ENCODE results near the gene KRT38.

The KRT38 gene

GRCh38 chr17:41440531-41441033 lies at the start of gene KRT38:
TSS of gene KRT38 (minus strand) at chr17:41440983. CDS start at chr17:41440921, 62 bp downstream.
- DNase-seq (ENCODE audit: low read depth in 2 of 2), result no peak

- no peak for DNase-seq (ENCODE audit: low read depth in 2 of 2)
These were observed 48.7 kb upstream of the KRT38 start, which contains the start of gene KRT36 for GRCh38 chr17:41489531-41489930. TSS of gene KRT36 (minus strand) at chr17:41489910. CDS start at chr17:41489864, 46 bp downstream.

DNA sequence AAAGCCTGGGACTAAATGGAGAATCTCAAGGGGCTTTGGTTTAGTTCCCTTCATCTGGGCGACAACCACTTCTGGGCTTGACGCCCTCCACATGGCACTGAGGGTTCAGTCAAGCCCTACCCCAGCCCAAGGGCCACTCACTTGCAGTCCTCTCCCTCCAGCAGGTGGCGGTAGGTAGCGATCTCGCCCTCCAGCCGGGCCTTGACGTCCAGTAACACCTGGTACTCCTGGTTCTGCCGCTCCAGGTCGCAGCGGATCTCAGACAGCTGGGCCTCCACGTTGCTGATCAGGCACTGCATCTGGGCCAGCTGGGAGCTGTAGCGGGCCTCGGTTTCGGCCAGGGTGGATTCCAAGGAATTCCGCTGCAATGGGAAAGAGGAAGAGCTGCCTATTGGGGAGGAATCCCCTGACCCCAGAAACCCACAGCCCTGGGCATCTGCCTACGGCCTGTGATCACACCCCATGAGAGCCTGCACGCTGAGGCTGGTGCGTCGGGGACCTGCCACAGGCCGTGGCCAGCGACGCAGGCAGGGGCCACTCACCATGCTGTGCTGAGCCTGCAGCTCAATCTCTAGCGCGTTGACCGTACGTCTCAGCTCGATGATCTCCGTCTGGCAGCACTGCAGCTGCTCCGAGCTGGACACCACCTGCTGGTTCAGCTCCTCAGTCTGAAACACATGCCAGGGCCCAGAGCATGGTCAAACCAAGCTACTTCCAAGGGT lies 46.2 kb upstream of the KRT38 start:
- DNase-seq (ENCODE audit: low read depth in 2 of 2), result no peak

DNA sequence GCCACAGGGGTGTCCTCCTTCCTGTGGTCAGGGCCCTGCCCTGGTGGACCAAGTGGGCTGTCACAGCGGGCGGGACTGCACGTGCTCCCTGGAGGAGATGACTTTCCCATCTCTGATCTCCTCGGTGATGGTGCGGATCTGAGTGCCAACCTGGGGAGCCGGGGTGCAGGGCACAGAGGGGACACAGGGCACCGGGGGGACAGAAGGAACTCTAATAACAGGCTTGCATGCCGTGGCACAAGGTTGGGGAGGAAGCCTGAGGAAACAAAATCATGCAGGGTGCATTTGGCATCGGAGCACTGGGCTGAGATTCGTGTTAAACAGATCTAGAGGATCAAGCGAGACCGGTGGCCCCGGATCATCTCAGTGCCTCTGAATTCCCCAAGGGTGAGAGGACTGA lies 45.5 kb upstream of the KRT38 start:
- no peak for DNase-seq (ENCODE audit: low read depth in 2 of 2)

DNA sequence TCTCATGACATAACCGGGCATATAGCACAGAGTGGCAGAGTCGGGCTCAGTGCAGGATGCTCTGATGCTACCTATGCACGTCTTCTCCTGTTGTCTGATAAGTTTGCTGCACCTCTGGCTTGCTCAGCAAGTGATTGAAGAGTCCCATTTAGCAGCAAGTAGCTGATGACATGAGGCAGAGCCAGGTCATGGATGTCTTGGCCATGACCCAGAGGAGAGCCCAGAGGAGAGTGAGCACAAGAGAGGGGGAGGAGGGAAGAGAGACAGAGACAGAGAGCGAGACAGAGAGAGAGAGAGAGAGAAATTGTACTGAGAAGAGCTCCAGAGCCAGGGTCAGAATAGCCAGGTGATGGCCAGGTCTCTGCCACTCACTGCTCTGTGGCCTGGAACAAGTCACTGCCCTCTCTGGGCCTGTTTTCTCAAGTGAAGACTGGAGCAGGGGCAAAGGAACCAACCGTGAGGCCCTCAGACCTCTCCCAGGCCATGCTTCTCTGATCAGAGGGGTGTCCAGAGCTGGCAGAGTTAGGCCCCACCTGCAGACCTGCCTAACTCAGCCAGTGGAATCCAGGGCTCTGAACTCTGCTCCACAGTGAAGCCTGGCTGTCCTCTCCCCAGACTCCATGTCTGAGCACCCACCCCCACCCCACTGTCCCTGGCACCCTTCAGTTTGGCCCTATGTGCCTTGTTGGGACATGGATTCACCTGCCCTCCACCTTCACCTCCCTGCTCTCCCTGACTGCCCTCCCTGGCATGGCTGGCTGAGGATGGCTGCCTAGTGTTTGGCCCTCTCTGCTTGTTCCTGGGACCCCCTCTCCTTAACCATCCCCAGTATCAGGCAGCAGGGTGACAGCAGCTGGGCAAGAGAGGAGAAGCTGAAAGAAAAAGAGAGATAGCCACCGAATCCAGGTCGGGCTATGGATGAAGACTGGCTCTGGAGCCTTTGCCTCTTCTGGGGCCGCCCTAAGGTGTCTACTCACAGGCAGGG lies 44.4 kb upstream of the KRT38 start:
- no peak for DNase-seq (ENCODE audit: low read depth in 2 of 2)

- DNase-seq (ENCODE audit: low read depth in 2 of 2), result no peak
These were observed 43.4 kb upstream of the KRT38 start for GRCh38 chr17:41483991-41484826.

GRCh38 chr17:41483531-41483930 lies 42.7 kb upstream of the KRT38 start:
- no peak for DNase-seq (ENCODE audit: low read depth in 2 of 2)

GRCh38 chr17:41481036-41481435 lies 40.3 kb upstream of the KRT38 start, which contains the start of gene KRT35:
TSS of gene KRT35 (minus strand) at chr17:41481151. CDS start at chr17:41481097, 54 bp downstream.
- DNase-seq (ENCODE audit: low read depth in 2 of 2), result no peak

- no peak for DNase-seq (ENCODE audit: low read depth in 2 of 2)
These were observed 39.8 kb upstream of the KRT38 start for GRCh38 chr17:41480581-41480980.

DNA sequence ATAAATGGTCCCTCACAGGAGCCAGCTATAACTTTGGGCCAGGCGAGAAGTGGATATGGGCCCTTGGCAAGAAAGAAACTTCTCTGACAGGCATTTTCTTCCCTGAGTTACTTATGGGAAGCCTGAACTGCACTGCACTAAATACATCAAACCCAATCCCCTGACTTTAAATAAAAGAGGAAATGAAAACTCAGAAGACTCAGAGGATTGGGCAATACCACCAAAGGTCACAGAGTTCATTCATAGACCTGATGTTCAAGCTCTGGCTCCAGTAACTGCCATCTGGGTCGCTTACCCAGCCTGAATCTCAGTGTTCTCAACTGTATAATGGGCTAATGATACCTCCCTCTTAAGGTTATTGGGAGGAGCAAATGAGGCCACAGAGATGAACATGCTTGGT lies 39.4 kb upstream of the KRT38 start:
- no peak for DNase-seq (ENCODE audit: low read depth in 2 of 2)

GRCh38 chr17:41478237-41478636 lies 37.5 kb upstream of the KRT38 start:
- DNase-seq (ENCODE audit: low read depth in 2 of 2), result no peak

DNA sequence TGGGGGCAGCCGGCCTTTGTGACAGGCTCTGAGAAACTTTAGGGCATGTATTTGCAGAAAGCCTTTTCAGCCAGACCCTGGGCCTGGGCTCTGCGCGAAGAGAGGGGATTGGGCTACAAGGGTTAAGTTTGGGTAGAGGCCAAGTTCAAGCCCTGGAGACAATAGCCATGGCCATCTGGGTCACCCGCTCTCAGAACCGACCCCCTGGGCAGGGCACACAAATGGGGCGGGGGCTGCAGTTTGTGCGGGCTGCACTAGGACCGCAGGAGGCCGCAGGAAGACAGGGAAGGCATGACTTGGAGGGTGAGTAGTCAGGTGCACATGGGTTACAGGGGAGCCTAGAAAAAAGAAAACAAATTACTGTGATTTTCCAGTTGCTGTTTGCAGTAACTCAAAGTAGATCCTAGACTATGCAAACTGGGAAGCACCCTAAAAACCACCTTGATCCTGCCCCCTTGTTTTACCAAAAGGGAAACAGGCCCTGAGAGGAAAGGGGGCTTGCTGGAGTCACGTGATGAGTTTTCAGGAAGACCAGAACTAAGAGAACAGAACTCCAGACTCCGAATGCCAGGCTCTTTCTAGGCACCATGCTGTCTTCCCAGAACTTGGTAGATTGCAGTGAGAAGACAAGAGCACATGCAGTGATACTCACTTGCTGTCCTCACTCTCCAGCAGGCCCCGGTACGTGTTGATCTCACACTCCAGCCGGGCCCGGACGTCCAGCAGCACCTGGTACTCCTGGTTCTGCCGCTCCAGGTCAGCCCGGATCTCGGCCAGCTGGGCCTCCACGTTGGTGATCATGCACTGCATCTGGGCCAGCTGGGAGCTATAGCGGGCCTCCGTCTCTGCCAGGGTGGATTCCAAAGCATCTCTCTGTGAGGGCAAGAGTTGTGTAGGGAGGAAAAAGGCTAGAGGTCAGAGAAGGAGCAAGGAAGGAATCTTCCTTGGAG lies 36.4 kb upstream of the KRT38 start:
- DNase-seq (ENCODE audit: low read depth in 2 of 2), result no peak

- DNase-seq (ENCODE audit: low read depth in 2 of 2), result no peak
These were observed 34.6 kb upstream of the KRT38 start for GRCh38 chr17:41475421-41475820.

- no peak for DNase-seq (ENCODE audit: low read depth in 2 of 2)
These were observed 34.1 kb upstream of the KRT38 start for GRCh38 chr17:41474863-41475262.

DNA sequence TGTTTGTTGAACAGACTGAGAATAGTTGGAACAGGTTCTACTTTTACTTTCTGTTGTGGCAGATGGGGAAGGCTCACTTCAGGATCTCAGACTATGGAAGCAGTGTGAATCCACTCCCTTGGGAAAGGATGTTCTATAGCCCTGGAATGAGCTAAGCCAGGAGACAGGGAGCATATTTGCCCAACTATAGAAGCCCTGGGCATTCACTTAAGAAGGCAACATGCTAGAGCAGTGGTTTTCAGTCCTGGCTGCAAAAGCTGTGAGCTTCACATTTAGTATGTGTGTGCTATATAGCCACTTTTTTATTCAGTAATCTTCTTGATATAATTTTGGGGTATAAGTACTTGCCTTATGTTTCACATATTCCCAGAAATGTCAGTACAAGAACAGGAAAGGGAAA lies 27.6 kb upstream of the KRT38 start:
- no peak for DNase-seq (ENCODE audit: low read depth in 2 of 2)

GRCh38 chr17:41467561-41467960 lies 26.8 kb upstream of the KRT38 start:
- DNase-seq (ENCODE audit: low read depth in 2 of 2), result no peak

DNA sequence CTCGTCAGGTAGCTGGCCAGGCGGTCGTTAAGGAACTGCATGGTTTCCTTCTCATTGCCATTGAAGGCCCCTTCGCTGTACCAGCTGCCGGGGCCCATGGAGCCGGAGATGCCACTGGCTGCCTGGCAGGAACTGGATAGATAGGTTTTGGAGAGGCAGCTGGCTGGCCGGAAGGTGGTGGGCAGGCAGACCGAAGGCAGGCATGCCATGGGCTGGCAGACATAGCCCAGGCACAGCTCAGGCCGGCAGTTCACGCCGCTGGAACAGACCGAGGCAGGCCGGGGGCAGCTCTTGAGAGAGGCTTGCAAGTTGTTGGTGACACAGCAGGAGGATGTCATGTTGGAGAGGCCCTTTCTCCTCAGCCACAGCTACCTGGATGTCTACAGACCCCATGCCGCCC lies 26.2 kb upstream of the KRT38 start, which contains the start of gene KRT32:
TSS of gene KRT32 (minus strand) at position 399 of the 400 bp plus-strand sequence. CDS start at position 338, 61 bp downstream.
- DNase-seq (ENCODE audit: low read depth in 2 of 2), result no peak

DNA sequence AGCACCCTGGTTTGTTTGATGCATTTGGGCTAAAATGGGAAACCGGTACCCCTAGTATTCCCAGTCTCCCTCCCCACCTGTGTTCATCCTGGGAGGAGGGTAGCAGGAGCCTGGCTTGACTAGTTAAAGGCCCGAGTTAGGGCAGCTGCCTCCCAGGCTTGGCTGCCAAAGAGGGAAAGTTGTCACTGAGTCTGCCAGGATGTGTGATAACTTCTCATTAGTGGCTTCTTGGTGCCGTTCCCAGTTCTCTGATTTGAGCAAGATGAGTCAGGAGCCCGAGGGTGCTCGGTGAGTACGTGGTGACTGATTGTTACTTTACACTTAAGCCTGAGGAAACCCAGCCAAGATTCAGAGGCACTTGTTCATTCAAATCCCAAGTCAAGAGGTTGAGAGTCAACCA lies 23.9 kb upstream of the KRT38 start:
- DNase-seq (ENCODE audit: low read depth in 2 of 2), result peak; percentile 77 to 80

DNA sequence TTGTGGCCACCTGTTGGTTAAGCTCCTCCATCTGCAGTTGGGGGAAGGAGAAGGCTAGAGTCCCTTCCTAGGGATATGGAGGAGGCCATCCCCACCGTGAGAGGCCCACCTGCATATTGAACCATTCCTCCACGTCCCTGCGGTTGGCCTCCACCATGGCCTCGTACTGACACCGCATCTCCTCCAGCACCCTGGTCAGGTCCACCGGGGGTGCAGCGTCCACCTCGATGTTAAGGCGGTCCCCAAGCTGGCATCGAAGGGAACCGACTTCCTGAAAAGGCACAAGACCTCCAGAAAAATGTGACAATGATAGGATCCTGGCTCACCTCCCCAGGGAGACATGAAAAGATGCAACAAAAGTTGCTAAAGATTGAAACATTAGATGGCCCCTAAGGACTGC lies 23.4 kb upstream of the KRT38 start:
- no peak for DNase-seq (ENCODE audit: low read depth in 2 of 2)

- no peak for DNase-seq (ENCODE audit: low read depth in 2 of 2)
These were observed 23.0 kb upstream of the KRT38 start for GRCh38 chr17:41463746-41464145.
